H7 (cell line): ENCODE measurements around the gene MYO1A. TPM values are rescaled to one million over a fixed set of nuclear protein-coding genes. Genes with fewer than 3 reads are reported as not detected.
A peak's percentile ranks its signal among the peaks of the same experiment; 100 is the strongest.
"Not testable (repeated sequence)": the region's sequence is repeated elsewhere in the genome, so short reads cannot be mapped to it uniquely, and the experiment has no call there.

Source experiments
- DNase-seq: peaks from one replicate; pipeline ENCODE4 v3.0.0; 2012
- H3K27me3 ChIP-seq: 2 replicates; pipeline ENCODE4 v1.6.0; 2011; ENCODE audit warnings: mild to moderate bottlenecking, low read length; ENCODE audit not compliant: control insufficient read depth, insufficient read depth
- H3K36me3 ChIP-seq: replicated peaks from 2 replicates; pipeline ENCODE4 v1.5.1; 2011; ENCODE audit warnings: low read length; ENCODE audit not compliant: control insufficient read depth, insufficient read depth
- H3K4me3 ChIP-seq: 2 replicates; pipeline ENCODE4 v1.5.1; 2011; ENCODE audit warnings: low read depth, mild to moderate bottlenecking, control low read depth, low read length, moderate library complexity; ENCODE audit not compliant: insufficient read depth
- total RNA-seq: library from RNA; depleted of rRNA; stranded (reverse); fragments of >200 nt; shearing (Covaris generic); gene quantifications from 2 replicates; pipeline ENCODE4 v1.2.3, GENCODE V29; 2014

The MYO1A gene
- total RNA-seq, 1 experiment from 2014 or later: 0.24 TPM

DNA sequence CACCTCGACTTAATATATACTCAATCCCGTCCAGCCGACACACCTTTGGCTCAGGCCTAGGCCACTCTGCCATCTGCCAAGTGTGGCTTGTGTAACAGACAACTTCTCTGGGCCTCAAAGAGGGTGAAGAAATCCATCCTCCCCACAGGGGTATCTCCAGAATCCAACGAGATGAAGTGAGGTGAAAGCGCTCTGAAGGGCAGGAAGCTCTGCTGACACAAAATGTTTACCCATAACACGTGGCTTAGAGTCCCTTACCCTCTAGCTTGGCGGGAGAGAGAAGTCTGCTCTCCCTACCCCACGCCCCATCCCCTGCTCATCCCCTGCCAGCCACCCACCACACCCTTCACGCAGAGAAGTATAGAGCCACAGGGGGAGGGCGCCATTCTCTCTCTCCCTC is 56.6 kb downstream of the MYO1A start:
- DNase-seq: peak; percentile 49
- no peak overlapping the region for H3K4me3 ChIP-seq

DNA sequence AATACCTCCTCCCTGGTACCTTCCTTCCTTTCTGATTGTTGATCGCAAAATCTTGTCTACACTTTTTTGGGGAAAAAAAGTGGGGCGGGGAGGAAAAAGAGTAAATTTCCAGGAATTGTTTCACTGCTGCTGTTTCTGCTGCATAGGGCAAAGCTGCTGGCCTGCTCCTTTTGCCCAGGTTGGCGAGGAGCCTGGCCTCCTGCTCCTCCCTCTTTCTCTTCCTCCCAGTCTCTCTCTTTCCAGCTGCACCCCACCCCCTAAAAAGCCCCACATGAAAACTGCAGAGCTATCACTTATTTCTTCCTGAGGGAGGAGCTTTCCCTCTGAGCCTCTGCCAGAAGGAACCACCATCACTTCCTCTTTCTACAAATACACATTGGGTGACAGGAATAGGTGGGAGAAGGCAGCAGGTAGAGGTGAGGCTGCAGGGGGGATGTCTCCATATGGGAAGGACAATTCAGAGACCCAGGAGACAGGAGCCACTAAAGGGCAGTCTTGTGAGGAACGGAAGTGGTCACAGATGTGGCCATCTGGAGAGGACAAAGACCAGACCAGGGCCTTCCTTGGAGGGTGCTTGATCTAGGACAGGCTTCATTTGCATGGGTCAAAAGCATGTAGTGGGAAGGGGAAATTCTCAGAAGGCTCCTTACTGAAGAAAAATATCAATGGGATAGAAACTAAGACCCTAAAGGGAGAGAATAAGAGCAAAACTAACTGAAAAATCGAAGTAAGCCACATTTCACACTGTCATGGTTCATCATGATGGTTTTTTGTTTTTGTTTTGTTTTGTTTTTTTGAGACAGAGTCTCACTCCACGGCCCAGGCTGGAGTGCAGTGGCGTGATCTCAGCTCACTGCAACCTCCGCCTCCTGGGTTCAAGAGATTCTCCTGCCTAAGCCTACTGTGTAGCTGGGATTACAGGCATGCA is 58.3 kb downstream of the MYO1A start:
- Histone ChIP-seq H3K4me3 (no peak overlapping the region), H3K27me3 (no peaks in the 10 kb centered on the region), H3K36me3 (no peaks in the 10 kb centered on the region; the same call in 1 of the 2 replicates)
- no peak for DNase-seq

More for the DNA sequence above, 56.6 kb downstream of the MYO1A start:
- Histone ChIP-seq H3K27me3 (no peaks in the 10 kb centered on the region), H3K36me3 (peaks cover 1% of the 10 kb centered on the region)

GRCh38 chr12:56990648-56991318 is 59.1 kb downstream of the MYO1A start:
- Histone ChIP-seq H3K36me3 (no peaks in the 10 kb centered on the region; the same call in 1 of the 2 replicates), H3K4me3 (no peak overlapping the region), H3K27me3 (no peaks in the 10 kb centered on the region)
- DNase-seq: no peak

DNA sequence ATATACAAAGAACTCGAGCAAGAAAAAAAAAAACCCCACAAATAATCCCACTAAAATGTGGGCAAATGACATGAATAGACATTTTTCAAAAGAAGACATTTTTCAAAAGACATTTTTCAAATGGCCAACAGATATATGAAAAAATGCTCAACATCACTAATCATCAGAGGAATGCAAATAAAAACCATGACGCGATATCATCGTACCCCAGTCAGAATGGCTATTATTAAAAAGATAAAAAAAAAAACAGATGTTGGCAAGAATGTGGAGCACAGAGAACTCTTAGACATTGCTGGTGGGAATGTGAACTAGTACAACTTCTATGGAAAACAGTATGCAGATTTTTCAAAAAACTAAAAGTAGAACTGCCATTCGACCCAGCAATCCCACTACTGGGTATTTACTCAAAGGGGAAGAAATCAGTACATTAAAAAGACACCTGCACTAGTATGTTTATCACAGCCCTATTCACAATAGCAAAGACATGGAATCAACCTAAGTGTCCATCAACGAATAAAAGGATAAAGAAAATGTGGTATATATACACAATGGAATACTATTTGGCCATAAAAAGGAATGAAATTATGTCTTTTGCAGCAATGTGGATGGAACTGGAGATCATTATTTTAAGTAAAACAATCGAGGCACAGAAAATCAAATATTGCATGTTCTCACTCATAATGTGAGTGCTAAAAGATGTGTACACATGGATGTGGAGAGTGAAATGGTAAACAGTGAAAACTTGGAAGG is 59.9 kb downstream of the MYO1A start:
- Histone ChIP-seq H3K4me3 (no peak overlapping the region), H3K36me3 (no peaks in the 10 kb centered on the region), H3K27me3 (no peaks in the 10 kb centered on the region)
- no peak for DNase-seq

DNA sequence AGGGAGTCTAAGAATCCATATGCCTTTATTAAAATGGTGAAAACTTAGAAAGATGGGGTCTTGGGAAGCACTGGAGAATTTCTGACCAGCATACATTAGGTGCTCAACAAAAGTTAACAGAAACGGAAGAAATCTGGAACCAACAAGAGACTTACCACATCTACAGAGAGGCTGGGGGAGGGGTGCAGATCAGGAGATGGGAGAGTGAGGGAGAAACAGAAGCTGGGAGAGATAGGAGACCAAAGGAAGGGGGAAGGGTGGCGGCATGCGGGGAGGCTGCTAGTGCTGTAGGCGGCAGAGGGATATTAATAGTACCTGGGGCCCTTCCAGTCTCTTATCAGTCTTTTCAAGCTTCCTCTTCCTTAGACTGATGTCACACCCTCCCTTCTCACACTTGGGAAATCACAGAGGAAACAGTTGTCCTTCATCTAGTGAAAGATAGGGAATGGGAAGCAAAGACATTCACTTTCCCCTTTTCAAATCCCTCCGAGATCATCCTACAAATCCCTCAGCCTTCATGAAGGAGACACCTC is 61.7 kb downstream of the MYO1A start:
- peak; percentile 48 for DNase-seq
- H3K27me3 ChIP-seq: no peaks in the 10 kb centered on the region
- H3K4me3 ChIP-seq: no peak overlapping the region
- no peaks in the 10 kb centered on the region for H3K36me3 ChIP-seq

DNA sequence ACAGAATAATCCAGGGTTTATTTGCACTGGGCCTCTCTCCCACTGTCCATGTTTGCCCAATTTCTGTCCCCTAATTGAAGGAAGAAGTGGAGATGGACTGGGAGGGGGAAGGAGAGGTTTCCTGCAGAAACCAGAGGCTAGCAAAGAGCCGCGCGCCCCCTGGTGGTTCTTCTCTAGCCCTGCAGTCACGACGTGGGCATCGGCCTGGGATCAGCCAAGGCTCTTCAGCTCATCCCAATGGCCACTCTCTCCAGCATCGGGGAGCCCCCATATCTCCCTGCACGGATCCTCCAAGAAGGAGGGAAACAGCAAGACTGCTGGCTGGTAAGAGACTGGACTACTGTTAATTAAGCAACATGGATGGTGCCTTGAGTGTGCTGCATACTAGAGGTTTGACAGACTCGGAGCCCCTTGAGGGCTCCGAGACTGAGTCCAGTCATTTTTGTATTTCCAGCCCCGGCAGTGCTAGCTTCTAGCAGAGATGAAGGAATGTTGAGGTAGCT is 62.3 kb downstream of the MYO1A start:
- Histone ChIP-seq H3K36me3 (no peaks in the 10 kb centered on the region), H3K4me3 (no peak overlapping the region), H3K27me3 (no peaks in the 10 kb centered on the region)
- DNase-seq: peak; percentile 86

- H3K36me3 ChIP-seq: no peaks in the 10 kb centered on the region
- H3K4me3 ChIP-seq: no peak overlapping the region
- H3K27me3 ChIP-seq: no peaks in the 10 kb centered on the region
- no peak for DNase-seq
These were observed 62.9 kb downstream of the MYO1A start for GRCh38 chr12:56987011-56987410.

- not testable (repeated sequence) for H3K36me3 ChIP-seq, H3K27me3 ChIP-seq, DNase-seq, H3K4me3 ChIP-seq
These were observed 64.2 kb downstream of the MYO1A start for GRCh38 chr12:56985714-56986113.

DNA sequence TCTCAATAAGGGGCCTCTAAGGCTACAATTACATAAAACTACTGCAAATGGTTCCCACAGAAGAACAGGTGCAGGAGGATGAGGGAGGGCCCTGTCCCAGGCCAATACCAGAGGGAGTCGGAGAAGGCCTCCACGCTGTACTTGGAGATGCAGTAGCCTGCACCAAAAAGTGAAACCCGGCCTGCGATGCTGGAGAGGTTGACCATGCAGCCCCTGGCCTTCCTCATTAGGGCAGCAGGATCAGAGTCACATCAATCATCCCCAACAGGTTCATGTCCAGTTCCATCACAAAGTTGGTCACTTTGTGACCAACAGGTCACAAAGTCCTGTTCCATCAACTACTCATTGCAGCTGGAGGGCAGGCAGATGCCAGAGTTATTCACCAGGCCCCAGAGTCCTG is 66.5 kb downstream of the MYO1A start:
- Histone ChIP-seq H3K4me3 (no peak overlapping the region), H3K27me3 (no peaks in the 10 kb centered on the region), H3K36me3 (no peaks in the 10 kb centered on the region)
- DNase-seq: no peak

DNA sequence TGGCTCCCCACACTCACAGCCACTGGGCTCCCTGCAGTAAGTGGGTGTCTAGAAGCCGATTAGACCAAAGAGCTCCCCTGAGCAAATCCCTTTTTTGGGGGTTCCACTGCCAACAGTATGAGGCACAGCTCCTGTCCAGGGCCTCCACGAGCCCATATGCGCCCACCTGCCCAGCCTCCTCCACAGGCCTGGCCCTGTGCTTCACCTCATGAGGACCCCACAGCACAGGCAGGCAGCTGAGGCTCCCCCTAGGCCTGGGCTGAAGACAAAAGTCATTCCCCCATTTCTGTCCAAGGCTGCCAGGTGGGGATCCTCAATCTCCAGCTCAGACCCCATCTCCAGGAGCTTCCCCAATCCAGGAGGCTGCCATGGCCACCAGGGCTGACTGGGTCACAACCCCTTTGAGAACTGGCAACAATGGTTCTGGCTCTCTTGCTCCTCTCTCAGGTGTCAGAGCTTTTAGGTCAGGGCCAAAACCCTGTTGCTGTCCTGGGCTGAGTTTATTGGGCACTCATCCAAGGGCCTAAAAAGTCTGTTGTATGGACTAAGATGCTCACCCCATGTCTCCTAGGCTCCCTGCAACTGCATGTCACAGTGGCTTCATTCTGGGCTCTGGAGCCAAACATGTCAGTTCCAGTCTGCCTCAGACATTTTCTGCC is 67.2 kb downstream of the MYO1A start:
- H3K4me3 ChIP-seq, H3K36me3 ChIP-seq, H3K27me3 ChIP-seq, DNase-seq: not testable (repeated sequence)

GRCh38 chr12:56980941-56981530 is 68.9 kb downstream of the MYO1A start:
- no peaks in the 10 kb centered on the region for H3K27me3 ChIP-seq
- no peak for DNase-seq
- no peaks in the 10 kb centered on the region for H3K36me3 ChIP-seq
- no peak overlapping the region for H3K4me3 ChIP-seq

GRCh38 chr12:56980268-56980667 is 69.7 kb downstream of the MYO1A start:
- DNase-seq: no peak
- no peaks in the 10 kb centered on the region for H3K36me3 ChIP-seq
- no peaks in the 10 kb centered on the region for H3K27me3 ChIP-seq
- H3K4me3 ChIP-seq: no peak overlapping the region

DNA sequence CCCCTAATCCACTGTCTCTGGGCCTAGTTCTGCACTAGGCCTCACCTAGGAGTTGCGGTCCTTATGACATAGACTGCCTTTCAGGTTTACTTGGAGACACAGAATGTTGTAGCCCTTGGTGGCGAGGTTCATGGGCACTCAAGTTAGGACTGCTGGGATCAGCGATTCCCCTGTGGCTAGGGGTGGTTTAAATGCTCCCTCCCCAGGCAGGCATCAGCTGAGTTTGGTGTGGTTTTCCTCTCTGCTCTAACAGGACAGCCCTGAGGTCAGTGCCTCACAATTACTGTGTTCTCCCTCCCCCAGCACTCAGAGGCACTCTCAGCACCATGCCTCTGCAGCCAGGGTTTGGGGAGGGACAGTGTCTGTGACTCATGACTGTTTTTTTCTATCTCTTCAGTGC is 70.3 kb downstream of the MYO1A start:
- Histone ChIP-seq H3K4me3 (no peak overlapping the region), H3K27me3 (no peaks in the 10 kb centered on the region), H3K36me3 (no peaks in the 10 kb centered on the region)
- no peak for DNase-seq
